Measurements from ENCODE around the gene PXYLP1. TPM values are rescaled to one million over a fixed set of nuclear protein-coding genes. Genes with fewer than 3 reads are reported as not detected.

PXYLP1 gene
- total and polyA plus RNA-seq, 2 donors (not counting 1 experiment from before 2014, with no cell fraction given): 1.4 to 4.5 TPM

DNA sequence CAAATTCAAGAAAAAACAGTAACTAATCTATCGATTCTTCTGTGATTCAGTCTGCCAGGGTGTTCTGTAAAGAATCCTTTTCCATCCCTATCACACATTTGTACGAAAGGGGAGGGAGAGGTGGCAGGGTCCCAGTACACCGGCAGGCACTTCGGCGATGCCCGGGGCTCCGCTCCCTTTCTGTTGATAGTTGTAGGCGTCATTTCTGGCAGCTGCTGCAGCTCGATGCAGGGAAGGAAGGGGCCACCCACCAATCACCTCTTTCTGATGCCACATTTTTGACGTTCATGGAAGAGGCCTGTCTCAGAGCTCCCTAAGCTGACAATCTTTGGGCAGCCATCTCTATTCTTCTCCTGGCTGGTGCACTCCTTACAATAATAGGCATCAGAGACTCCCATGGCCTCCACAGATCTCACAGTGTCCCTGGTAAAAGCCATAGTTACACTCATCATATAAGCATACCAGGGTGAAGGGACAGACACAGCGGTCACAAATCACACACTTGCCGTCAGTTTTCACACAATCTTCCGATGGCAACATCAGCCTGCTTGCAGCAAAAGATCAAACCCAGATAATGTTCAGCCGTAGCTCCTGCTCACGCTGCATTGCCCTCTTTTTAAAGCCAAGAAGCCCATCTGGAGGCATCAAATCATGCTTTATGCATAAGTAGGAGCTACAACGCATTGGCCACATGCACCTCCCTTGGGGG lies 75.9 kb downstream of the PXYLP1 start:
- no peak overlapping the region for H3K9ac ChIP-seq (ENCODE audit: low read length)
- H3K27ac ChIP-seq (ENCODE audit: low read length in 2 of 2): no peak overlapping the region
- no peaks in the 10 kb centered on the region for H3K9me3 ChIP-seq (ENCODE audit: control extremely low read depth in 1 of 3, control insufficient read depth in 2 of 3, insufficient read depth in 1 of 3, low read length in 2 of 3)
- no peak for DNase-seq
- H2AFZ ChIP-seq (ENCODE audit: insufficient read depth, low read depth, low read length, poor library complexity, severe bottlenecking): no peak overlapping the region
- ChIA-PET POLR2A (no interaction called here), CTCF (interaction anchor here (0.7 to 19.3 kb wide), 6 partner anchors 76 to 253 kb away, joined by 3 to 404 read pairs (median 3); partner anchors contain the start of gene PXYLP1)
- Mint-ChIP-seq H3K4me3 (no peak overlapping the region), H3K27me3 (no peaks in the 10 kb centered on the region), H3K27ac (no peak overlapping the region), H3K9me3 (ENCODE audit: insufficient read depth) (no peaks in the 10 kb centered on the region), H3K4me1 (peaks cover 20% of the 10 kb centered on the region)
- ATAC-seq (ENCODE audit: low read depth): no peak
- TF ChIP-seq EZH2 (IDR thresholded peaks at IDR 0.05; ENCODE audit: borderline replicate concordance, insufficient read depth, low read depth, low read length, poor library complexity, severe bottlenecking): no peak
- TF ChIP-seq CTCF (IDR thresholded peaks at IDR 0.05): no peak
- peaks cover 11% of the 10 kb centered on the region for H3K79me2 ChIP-seq (ENCODE audit: control insufficient read depth, insufficient read depth, low read length)
- WGBS (ENCODE audit: insufficient coverage): 85% methylated on average over 13 of the region's 16 CpGs
- peaks cover 14 to 20% of the 10 kb centered on the region in 2 donors for H3K4me1 ChIP-seq (ENCODE audit: control insufficient read depth in 2 of 2, insufficient read depth in 2 of 2, low read length in 2 of 2)
- intact Hi-C loops (cut with micrococcal nuclease): no loop called here
- no peaks in the 10 kb centered on the region for H4K20me1 ChIP-seq (ENCODE audit: control insufficient read depth, insufficient read depth, low read length, poor library complexity, severe bottlenecking)
- no peaks in the 10 kb centered on the region for H3K36me3 ChIP-seq (replicated peaks in 1 of 2; ENCODE audit: control extremely low read depth in 1 of 2, control insufficient read depth in 1 of 2, extremely low read depth in 1 of 2, insufficient read depth in 2 of 2, low read length in 1 of 2)
- H3K27me3 ChIP-seq (replicated peaks in 1 of 4; ENCODE audit: control extremely low read depth in 1 of 4, control insufficient read depth in 3 of 4, insufficient read depth in 4 of 4, low read length in 3 of 4): no peaks in the 10 kb centered on the region
- H3K4me3 ChIP-seq (ENCODE audit: control extremely low read depth in 1 of 5, extremely low read depth in 1 of 5, insufficient read depth in 1 of 5, low read depth in 2 of 5, low read length in 4 of 5): no peak overlapping the region
- H3K4me2 ChIP-seq (replicated peaks; ENCODE audit: low read depth, low read length, poor library complexity, severe bottlenecking): no peak overlapping the region

- TF ChIP-seq EZH2 (IDR thresholded peaks at IDR 0.05; ENCODE audit: borderline replicate concordance, insufficient read depth, low read depth, low read length, poor library complexity, severe bottlenecking): no peak
- TF ChIP-seq CTCF (IDR thresholded peaks at IDR 0.05): no peak
- intact Hi-C loops (cut with micrococcal nuclease): no loop called here
- no peak overlapping the region for H3K4me3 ChIP-seq (ENCODE audit: control extremely low read depth in 1 of 5, extremely low read depth in 1 of 5, insufficient read depth in 1 of 5, low read depth in 2 of 5, low read length in 4 of 5)
- CTCF ChIA-PET: interaction anchor here (1.3 to 19.3 kb wide), 3 partner anchors 77 to 149 kb away, joined by 3 to 404 read pairs (median 3); partner anchors contain the start of gene PXYLP1
- no peak overlapping the region for H3K9ac ChIP-seq (ENCODE audit: low read length)
- H4K20me1 ChIP-seq (ENCODE audit: control insufficient read depth, insufficient read depth, low read length, poor library complexity, severe bottlenecking): no peaks in the 10 kb centered on the region
- ATAC-seq (ENCODE audit: low read depth): no peak
- H3K79me2 ChIP-seq (ENCODE audit: control insufficient read depth, insufficient read depth, low read length): peaks cover 11% of the 10 kb centered on the region
- no peaks in the 10 kb centered on the region for H3K27me3 ChIP-seq (replicated peaks in 1 of 4; ENCODE audit: control extremely low read depth in 1 of 4, control insufficient read depth in 3 of 4, insufficient read depth in 4 of 4, low read length in 3 of 4)
- Mint-ChIP-seq H3K4me3 (no peak overlapping the region), H3K27me3 (no peaks in the 10 kb centered on the region), H3K9me3 (ENCODE audit: insufficient read depth) (no peaks in the 10 kb centered on the region), H3K4me1 (peaks cover 23% of the 10 kb centered on the region), H3K27ac (no peak overlapping the region)
- DNase-seq: no peak
- 78% methylated on average over 11 of the region's 13 CpGs for WGBS (ENCODE audit: insufficient coverage)
- H3K27ac ChIP-seq (ENCODE audit: low read length in 2 of 2): no peak overlapping the region
- H3K4me1 ChIP-seq (ENCODE audit: control insufficient read depth in 2 of 2, insufficient read depth in 2 of 2, low read length in 2 of 2): peaks cover 15 to 18% of the 10 kb centered on the region in 2 donors
- no peak overlapping the region for H2AFZ ChIP-seq (ENCODE audit: insufficient read depth, low read depth, low read length, poor library complexity, severe bottlenecking)
- no peaks in the 10 kb centered on the region for H3K36me3 ChIP-seq (replicated peaks in 1 of 2; ENCODE audit: control extremely low read depth in 1 of 2, control insufficient read depth in 1 of 2, extremely low read depth in 1 of 2, insufficient read depth in 2 of 2, low read length in 1 of 2)
- no peaks in the 10 kb centered on the region for H3K9me3 ChIP-seq (ENCODE audit: control extremely low read depth in 1 of 3, control insufficient read depth in 2 of 3, insufficient read depth in 1 of 3, low read length in 2 of 3)
- POLR2A ChIA-PET: no interaction called here
- H3K4me2 ChIP-seq (replicated peaks; ENCODE audit: low read depth, low read length, poor library complexity, severe bottlenecking): no peak overlapping the region
Measured at GRCh38 chr3:141308588-141309218, 77.1 kb downstream of the PXYLP1 start.

All from B cell (primary cell).